ENCODE measurements around the gene GALK2.

The GALK2 gene

DNA sequence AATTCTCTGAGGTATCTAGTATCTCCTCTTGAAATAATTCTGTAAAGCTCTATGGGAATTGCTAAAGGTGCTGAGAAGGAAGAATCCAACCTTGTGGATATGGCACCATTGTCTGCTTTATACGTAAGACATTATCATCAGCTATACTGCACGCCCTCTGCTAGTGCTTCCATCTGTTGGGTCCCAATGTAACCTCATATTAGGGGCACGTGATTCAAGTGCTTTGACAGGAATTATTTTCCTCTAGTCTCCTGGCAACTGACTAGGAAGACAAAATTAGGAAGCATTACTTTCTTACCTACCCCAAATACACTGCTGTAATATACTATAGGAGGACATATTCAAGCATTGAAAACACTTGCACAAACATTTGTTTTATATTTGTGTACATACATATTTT, 38.6 kb upstream of the GALK2 start:
- no peak overlapping the region for H3K27ac ChIP-seq
- no peaks in the 10 kb centered on the region for H3K27me3 ChIP-seq (replicated peaks)
- in situ Hi-C loops (cut with HindIII; ENCODE audit: low pct_ligation_motif_present, low sequenced_read_pairs), result no loop called here
- H3K36me3 ChIP-seq (replicated peaks), result peaks cover 42% of the 10 kb centered on the region
- H3K4me3 ChIP-seq (ENCODE audit: low read depth, low read length), result no peak overlapping the region
- no peak for DNase-seq
- TF ChIP-seq, protein P1, sequence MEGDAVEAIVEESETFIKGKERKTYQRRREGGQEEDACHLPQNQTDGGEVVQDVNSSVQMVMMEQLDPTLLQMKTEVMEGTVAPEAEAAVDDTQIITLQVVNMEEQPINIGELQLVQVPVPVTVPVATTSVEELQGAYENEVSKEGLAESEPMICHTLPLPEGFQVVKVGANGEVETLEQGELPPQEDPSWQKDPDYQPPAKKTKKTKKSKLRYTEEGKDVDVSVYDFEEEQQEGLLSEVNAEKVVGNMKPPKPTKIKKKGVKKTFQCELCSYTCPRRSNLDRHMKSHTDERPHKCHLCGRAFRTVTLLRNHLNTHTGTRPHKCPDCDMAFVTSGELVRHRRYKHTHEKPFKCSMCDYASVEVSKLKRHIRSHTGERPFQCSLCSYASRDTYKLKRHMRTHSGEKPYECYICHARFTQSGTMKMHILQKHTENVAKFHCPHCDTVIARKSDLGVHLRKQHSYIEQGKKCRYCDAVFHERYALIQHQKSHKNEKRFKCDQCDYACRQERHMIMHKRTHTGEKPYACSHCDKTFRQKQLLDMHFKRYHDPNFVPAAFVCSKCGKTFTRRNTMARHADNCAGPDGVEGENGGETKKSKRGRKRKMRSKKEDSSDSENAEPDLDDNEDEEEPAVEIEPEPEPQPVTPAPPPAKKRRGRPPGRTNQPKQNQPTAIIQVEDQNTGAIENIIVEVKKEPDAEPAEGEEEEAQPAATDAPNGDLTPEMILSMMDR (IDR thresholded peaks at IDR 0.05; ENCODE audit: low read depth, low read length, missing control alignments), result no peak

DNA sequence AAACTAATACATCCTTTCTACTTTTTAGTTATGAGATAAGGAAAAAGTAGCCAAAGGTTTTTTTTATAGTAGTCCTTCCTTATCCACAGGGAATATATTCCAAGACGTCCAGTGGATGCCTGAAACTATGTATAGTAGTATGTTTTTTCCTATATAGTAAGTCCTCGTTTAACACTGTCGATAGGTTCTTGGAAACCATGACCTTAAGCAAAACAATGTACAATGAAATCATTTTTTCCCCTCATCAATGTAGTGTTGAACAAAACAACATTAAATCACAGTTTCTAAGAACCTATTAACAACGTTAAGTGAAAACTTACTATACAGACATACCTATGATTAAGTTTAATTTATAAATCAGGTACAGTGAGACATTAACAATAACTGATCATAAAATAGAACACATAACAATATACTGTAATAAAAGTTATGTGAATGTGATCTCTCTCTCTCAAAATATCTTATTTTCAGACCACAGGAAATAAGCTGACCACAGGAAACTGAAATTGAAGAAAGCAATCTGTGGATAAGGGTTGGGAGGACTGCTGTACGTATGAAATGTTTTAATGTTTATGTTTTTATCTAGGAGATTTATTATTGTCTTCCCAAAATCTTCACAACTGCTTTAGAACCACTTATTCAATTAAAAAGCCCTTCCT, 35.2 kb upstream of the GALK2 start:
- no peak overlapping the region for H3K4me3 ChIP-seq (ENCODE audit: low read depth, low read length)
- peak; percentile 4 for DNase-seq
- TF ChIP-seq, protein P1 (IDR thresholded peaks at IDR 0.05; ENCODE audit: low read depth, low read length, missing control alignments), result no peak
- in situ Hi-C loops (cut with HindIII; ENCODE audit: low pct_ligation_motif_present, low sequenced_read_pairs), result no loop called here
- H3K27me3 ChIP-seq (replicated peaks), result no peaks in the 10 kb centered on the region
- peak overlapping the region; percentile 90 for H3K27ac ChIP-seq
- peaks cover 21% of the 10 kb centered on the region for H3K36me3 ChIP-seq (replicated peaks)

DNA sequence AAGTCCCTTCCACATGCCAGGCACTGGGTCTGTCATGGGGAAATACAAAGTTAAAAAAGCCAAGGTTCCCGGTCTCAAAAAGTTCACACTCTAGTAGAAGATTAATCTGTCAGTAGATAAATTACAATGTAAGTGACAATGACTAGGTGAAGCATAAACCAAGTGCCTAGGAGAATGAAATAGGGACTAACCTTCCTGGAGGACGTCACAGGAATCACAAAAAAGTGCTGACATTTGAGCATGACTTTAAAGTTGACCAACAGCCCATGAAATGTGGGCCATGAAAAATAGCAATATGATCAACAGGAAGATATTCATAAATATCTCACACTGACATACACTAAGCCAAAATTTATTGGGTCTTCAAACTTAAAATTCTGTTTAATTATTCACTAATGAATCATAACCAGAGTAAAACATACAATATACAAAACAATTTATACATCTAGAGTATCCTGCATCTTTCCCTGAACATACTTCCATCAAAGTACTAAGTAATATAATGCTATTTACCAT, 34.6 kb upstream of the GALK2 start:
- TF ChIP-seq, protein P1 (IDR thresholded peaks at IDR 0.05; ENCODE audit: low read depth, low read length, missing control alignments), result no peak
- peak overlapping the region; percentile 90 for H3K27ac ChIP-seq
- H3K27me3 ChIP-seq (replicated peaks), result no peaks in the 10 kb centered on the region
- H3K36me3 ChIP-seq (replicated peaks), result peaks cover 17% of the 10 kb centered on the region
- no peak for DNase-seq
- no peak overlapping the region for H3K4me3 ChIP-seq (ENCODE audit: low read depth, low read length)
- in situ Hi-C loops (cut with HindIII; ENCODE audit: low pct_ligation_motif_present, low sequenced_read_pairs), result no loop called here

DNA sequence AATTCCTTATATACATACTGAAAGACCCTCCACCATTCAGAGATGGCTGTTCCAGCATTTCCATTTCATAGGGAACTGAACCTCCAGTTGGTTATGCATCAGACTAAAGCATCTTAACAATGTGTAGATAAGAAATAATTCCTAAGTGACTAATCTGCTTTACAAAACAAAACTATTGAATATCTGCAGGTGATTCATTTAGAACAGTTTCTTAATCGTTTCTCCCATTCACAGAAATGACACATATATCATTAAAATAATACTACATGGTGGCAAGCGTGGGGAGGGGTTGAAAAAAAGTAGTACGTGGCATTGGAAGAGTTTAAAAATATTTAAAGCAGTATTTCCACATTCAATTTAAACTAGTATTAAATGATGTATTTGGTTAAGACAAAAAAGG, 34.1 kb upstream of the GALK2 start:
- H3K36me3 ChIP-seq (replicated peaks), result peaks cover 16% of the 10 kb centered on the region
- peak overlapping the region; percentile 90 for H3K27ac ChIP-seq
- TF ChIP-seq, protein P1 (IDR thresholded peaks at IDR 0.05; ENCODE audit: low read depth, low read length, missing control alignments), result no peak
- H3K4me3 ChIP-seq (ENCODE audit: low read depth, low read length), result no peak overlapping the region
- in situ Hi-C loops (cut with HindIII; ENCODE audit: low pct_ligation_motif_present, low sequenced_read_pairs), result no loop called here
- H3K27me3 ChIP-seq (replicated peaks), result no peaks in the 10 kb centered on the region
- DNase-seq, result peak; percentile 78

DNA sequence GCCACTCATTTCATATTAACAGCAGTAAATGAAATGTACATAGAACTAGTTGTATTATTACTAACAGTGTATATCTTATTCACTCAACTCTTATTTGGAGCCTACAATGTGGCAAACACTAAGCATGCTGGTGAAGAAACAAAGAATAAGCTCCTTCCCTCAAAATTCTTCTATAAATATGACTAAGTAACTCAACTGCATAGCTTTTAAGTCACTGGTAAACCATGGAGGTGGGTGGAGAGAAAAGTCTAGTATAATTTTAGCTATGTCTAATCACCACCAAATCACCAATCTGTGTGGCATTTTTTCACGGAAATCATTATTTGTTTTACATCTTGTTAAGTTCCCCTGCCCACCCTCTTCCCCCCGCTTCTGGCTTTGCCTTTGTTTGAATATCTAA, 32.2 kb upstream of the GALK2 start:
- no peak overlapping the region for H3K4me3 ChIP-seq (ENCODE audit: low read depth, low read length)
- in situ Hi-C loops (cut with HindIII; ENCODE audit: low pct_ligation_motif_present, low sequenced_read_pairs), result no loop called here
- peak; percentile 7 for DNase-seq
- H3K27me3 ChIP-seq (replicated peaks), result no peaks in the 10 kb centered on the region
- TF ChIP-seq, protein P1 (IDR thresholded peaks at IDR 0.05; ENCODE audit: low read depth, low read length, missing control alignments), result no peak
- H3K27ac ChIP-seq, result peak overlapping the region; percentile 55
- H3K36me3 ChIP-seq (replicated peaks), result peaks cover 30% of the 10 kb centered on the region

Data from brain microvascular endothelial cell (primary cell).